IPS-NIHi7 (cell line): ENCODE results near the gene MORC2.

Experiments used
- DNase-seq: peaks from one replicate; pipeline ENCODE4 v3.0.0; 2012; ENCODE audit warnings: mixed read lengths; ENCODE audit errors: extremely low spot score

Gene MORC2

GRCh38 chr22:30949934-30950660 is 18.5 kb downstream of the MORC2 start:
- DNase-seq: no peak

- DNase-seq: no peak
Observed at GRCh38 chr22:30948930-30949342, 19.6 kb downstream of the MORC2 start.

GRCh38 chr22:30947816-30948454 is 20.6 kb downstream of the MORC2 start:
- peak; percentile 35 for DNase-seq

GRCh38 chr22:30947173-30947815 is 21.3 kb downstream of the MORC2 start:
- no peak for DNase-seq

- DNase-seq: no peak
Observed at GRCh38 chr22:30946354-30946753, 22.2 kb downstream of the MORC2 start.

- no peak for DNase-seq
Observed at GRCh38 chr22:30945653-30946052, 22.9 kb downstream of the MORC2 start.

GRCh38 chr22:30944986-30945385 is 23.6 kb downstream of the MORC2 start:
- DNase-seq: no peak

- DNase-seq: no peak
Observed at GRCh38 chr22:30943368-30943767, 25.2 kb downstream of the MORC2 start.

GRCh38 chr22:30941363-30941740 is 27.2 kb downstream of the MORC2 start:
- DNase-seq: no peak

- no peak for DNase-seq
Observed at GRCh38 chr22:30940685-30941362, 27.8 kb downstream of the MORC2 start.

- no peak for DNase-seq
Observed at GRCh38 chr22:30934053-30934452, 34.5 kb downstream of the MORC2 start.

GRCh38 chr22:30933457-30933856 is 35.1 kb downstream of the MORC2 start:
- no peak for DNase-seq

- DNase-seq: no peak
Observed at GRCh38 chr22:30932661-30933060, 35.9 kb downstream of the MORC2 start.

GRCh38 chr22:30931541-30932300 is 36.9 kb downstream of the MORC2 start:
- DNase-seq: no peak

GRCh38 chr22:30930228-30930627 is 38.3 kb downstream of the MORC2 start:
- no peak for DNase-seq

- no peak for DNase-seq
Observed at GRCh38 chr22:30928401-30928800, 40.2 kb downstream of the MORC2 start.

GRCh38 chr22:30927806-30928205 is 40.8 kb downstream of the MORC2 start:
- no peak for DNase-seq

GRCh38 chr22:30926706-30927105 is 41.9 kb downstream of the MORC2 start:
- no peak for DNase-seq

GRCh38 chr22:30925667-30926066 is 42.9 kb downstream of the MORC2 start:
- no peak for DNase-seq

- no peak for DNase-seq
Observed at GRCh38 chr22:30923168-30923900, 45.2 kb downstream of the MORC2 start.

- DNase-seq: no peak
Observed at GRCh38 chr22:30922151-30922611, 46.4 kb downstream of the MORC2 start.
